ENCODE results near the gene NCOA1. TPM values are rescaled to one million over a fixed set of nuclear protein-coding genes. Genes with fewer than 3 reads are reported as not detected.

The NCOA1 gene
- polyA plus RNA-seq, 4 donors, result 13.8 to 48.5 (median 20.4) TPM

DNA sequence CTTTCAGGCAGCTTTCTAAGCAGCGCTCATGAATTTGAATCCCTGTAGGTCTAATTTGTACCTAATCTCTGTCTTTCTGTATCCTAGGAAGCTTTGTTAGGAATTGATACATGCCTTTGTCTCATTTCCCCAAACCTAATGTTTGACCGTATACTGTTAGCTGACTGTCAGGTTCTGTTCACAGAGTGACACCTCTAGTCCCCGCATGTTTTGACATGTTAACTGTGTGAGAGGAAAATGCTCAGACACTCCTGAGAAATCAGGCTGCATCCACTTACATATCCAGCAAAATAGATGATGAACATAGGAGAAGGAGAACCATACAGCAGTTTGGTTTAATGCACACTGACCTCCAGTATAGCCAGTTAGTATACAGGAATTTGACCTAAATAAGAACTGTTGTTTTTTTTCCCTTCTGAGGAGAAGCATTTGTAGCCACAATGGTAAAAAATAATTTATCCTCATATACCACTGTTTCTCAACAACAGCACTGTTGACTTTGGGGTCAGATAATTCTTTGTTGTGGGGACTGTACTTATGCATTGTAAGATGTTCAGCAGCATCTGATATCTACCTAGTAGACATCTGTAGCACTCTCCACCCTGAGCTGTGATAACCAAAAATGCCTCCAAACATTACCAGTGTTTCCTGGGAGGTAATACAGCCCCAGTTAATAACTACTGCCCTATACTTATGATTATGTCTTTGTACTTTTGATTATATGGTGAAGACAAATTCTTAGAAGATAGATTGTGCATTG, 130.9 kb downstream of the NCOA1 start:
- FAIRE-seq, result no peak
- no peaks in the 10 kb centered on the region for H3K9me3 ChIP-seq (ENCODE audit: control insufficient read depth in 2 of 2, insufficient read depth in 1 of 2, low read depth in 1 of 2, low read length in 1 of 2)
- DNase-seq, result no peak
- H3K27me3 ChIP-seq (ENCODE audit: control insufficient read depth in 3 of 3, insufficient read depth in 3 of 3, low read length in 3 of 3), result no peaks in the 10 kb centered on the region
- peak overlapping the region in 1 of 3 donors; percentile 27 for H3K27ac ChIP-seq (ENCODE audit: low read depth in 1 of 3, low read length in 2 of 3)
- peaks cover 0 to 3% (median 0%) of the 10 kb centered on the region in 3 donors for H3K4me1 ChIP-seq (ENCODE audit: control insufficient read depth in 3 of 3, insufficient read depth in 2 of 3, low read depth in 1 of 3, low read length in 2 of 3)
- peaks cover 0 to 2% (median 0%) of the 10 kb centered on the region in 3 donors for H3K36me3 ChIP-seq (ENCODE audit: control insufficient read depth in 3 of 3, insufficient read depth in 2 of 3, low read depth in 1 of 3, low read length in 3 of 3)
- 67 to 89% (median 87%) methylated on average over 3 of the region's 3 CpGs for WGBS, 3 donors
- no peak overlapping the region for H3K4me3 ChIP-seq (ENCODE audit: low read depth in 1 of 3, low read length in 3 of 3)

DNA sequence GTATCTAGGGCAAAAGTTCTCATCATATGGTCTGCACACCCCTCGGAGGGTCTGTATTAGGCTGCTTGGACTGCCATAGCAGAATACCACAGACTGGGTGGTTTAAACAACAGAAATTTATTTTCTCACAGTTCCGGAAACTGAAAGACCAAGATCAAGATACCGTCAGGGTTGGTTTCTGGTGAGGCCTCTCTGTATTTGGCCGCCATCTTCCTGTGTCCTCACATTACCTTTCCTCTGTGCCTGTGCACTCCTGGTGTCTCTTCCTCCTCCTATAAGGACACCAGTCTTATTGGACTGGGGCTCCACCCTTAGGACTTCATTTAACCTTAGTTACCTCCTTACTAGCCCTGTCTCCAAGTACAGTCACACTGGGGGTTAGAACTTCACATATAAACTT, 132.5 kb downstream of the NCOA1 start:
- FAIRE-seq (no peak), DNase-seq (no peak)
- no peak overlapping the region for H3K27ac ChIP-seq (ENCODE audit: low read depth in 1 of 3, low read length in 2 of 3)
- H3K4me3 ChIP-seq (ENCODE audit: low read depth in 1 of 3, low read length in 3 of 3), result no peak overlapping the region
- peaks cover 0 to 3% (median 0%) of the 10 kb centered on the region in 3 donors for H3K4me1 ChIP-seq (ENCODE audit: control insufficient read depth in 3 of 3, insufficient read depth in 2 of 3, low read depth in 1 of 3, low read length in 2 of 3)
- H3K9me3 ChIP-seq (ENCODE audit: control insufficient read depth in 2 of 2, insufficient read depth in 1 of 2, low read depth in 1 of 2, low read length in 1 of 2), result no peaks in the 10 kb centered on the region
- WGBS, 3 donors, result 90 to 95% (median 93%) methylated on average over 4 of the region's 4 CpGs
- peaks cover 0 to 2% (median 0%) of the 10 kb centered on the region in 3 donors for H3K36me3 ChIP-seq (ENCODE audit: control insufficient read depth in 3 of 3, insufficient read depth in 2 of 3, low read depth in 1 of 3, low read length in 3 of 3)
- no peaks in the 10 kb centered on the region for H3K27me3 ChIP-seq (ENCODE audit: control insufficient read depth in 3 of 3, insufficient read depth in 3 of 3, low read length in 3 of 3)

DNA sequence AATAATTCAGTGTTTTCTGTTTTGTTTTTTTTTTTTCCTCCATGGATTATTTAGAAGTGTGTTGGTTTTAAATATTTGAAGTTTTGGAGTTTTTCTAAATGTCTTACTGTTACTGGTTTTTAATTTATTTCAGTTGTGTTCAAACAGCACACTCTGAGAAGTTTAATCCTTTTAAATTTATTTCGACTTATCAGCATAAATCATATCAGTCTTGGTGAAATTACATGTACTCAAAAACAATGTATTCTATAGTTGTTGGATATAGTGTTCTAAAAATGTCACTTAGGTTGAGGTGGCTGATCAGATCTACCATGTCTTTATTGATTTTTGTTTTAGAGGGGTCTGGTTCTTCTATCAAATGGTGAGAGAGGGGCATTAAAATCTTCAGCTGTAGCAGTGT, 134.7 kb downstream of the NCOA1 start:
- peaks cover 0 to 3% (median 0%) of the 10 kb centered on the region in 3 donors for H3K4me1 ChIP-seq (ENCODE audit: control insufficient read depth in 3 of 3, insufficient read depth in 2 of 3, low read depth in 1 of 3, low read length in 2 of 3)
- H3K36me3 ChIP-seq (ENCODE audit: control insufficient read depth in 3 of 3, insufficient read depth in 2 of 3, low read depth in 1 of 3, low read length in 3 of 3), result peaks cover 0 to 2% (median 0%) of the 10 kb centered on the region in 3 donors
- FAIRE-seq (no peak), DNase-seq (no peak)
- H3K9me3 ChIP-seq (ENCODE audit: control insufficient read depth in 2 of 2, insufficient read depth in 1 of 2, low read depth in 1 of 2, low read length in 1 of 2), result no peaks in the 10 kb centered on the region
- no peaks in the 10 kb centered on the region for H3K27me3 ChIP-seq (ENCODE audit: control insufficient read depth in 3 of 3, insufficient read depth in 3 of 3, low read length in 3 of 3)
- 89 to 97% (median 89%) methylated on average over 1 of the region's 1 CpG for WGBS, 3 donors
- H3K27ac ChIP-seq (ENCODE audit: low read depth in 1 of 3, low read length in 2 of 3), result no peak overlapping the region
- H3K4me3 ChIP-seq (ENCODE audit: low read depth in 1 of 3, low read length in 3 of 3), result no peak overlapping the region

DNA sequence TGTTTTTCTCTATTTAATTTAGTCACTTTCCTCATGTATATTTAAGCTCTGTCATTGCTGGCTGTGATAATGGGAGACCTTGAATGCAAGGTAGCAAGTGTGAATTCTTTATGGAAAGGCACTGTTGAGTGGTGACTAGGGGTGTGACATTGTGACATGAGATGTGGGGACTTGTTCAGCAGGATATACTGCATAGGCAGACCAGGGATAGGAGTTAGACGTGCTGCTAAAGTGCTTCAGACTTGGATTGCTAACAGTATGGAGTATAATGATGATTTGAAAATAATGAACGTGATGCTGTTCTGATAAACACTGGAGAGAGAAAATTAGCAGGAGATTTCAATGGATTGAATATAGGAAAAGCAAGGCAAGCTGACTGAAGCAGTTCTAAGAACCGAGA, 135.1 kb downstream of the NCOA1 start:
- no peaks in the 10 kb centered on the region for H3K27me3 ChIP-seq (ENCODE audit: control insufficient read depth in 3 of 3, insufficient read depth in 3 of 3, low read length in 3 of 3)
- peaks cover 0 to 3% (median 0%) of the 10 kb centered on the region in 3 donors for H3K4me1 ChIP-seq (ENCODE audit: control insufficient read depth in 3 of 3, insufficient read depth in 2 of 3, low read depth in 1 of 3, low read length in 2 of 3)
- no peak overlapping the region for H3K27ac ChIP-seq (ENCODE audit: low read depth in 1 of 3, low read length in 2 of 3)
- peaks cover 0 to 2% (median 0%) of the 10 kb centered on the region in 3 donors for H3K36me3 ChIP-seq (ENCODE audit: control insufficient read depth in 3 of 3, insufficient read depth in 2 of 3, low read depth in 1 of 3, low read length in 3 of 3)
- 78 to 84% (median 80%) methylated on average over 3 of the region's 3 CpGs for WGBS, 3 donors
- no peak overlapping the region for H3K4me3 ChIP-seq (ENCODE audit: low read depth in 1 of 3, low read length in 3 of 3)
- DNase-seq (no peak), FAIRE-seq (no peak)
- no peaks in the 10 kb centered on the region for H3K9me3 ChIP-seq (ENCODE audit: control insufficient read depth in 2 of 2, insufficient read depth in 1 of 2, low read depth in 1 of 2, low read length in 1 of 2)

DNA sequence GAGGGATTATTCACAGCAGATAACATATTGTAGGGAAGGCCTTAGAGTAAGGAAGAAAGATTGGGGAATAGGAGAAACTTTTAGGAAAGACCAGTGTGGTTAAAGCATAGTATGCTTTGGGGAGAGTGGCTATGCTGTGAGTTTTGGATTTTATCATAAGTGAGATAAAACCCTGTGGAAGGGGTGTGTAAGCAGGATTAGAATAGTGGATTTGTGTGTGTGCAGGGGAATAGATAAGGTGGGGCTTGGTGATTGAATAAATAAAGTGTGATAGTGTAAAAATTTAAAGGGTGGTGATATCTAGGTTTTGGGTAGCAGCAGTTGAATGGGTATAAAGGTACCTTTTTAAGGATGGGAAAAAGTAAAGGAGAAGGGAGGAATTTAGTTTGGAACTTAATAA, 137.7 kb downstream of the NCOA1 start:
- FAIRE-seq, result no peak
- no peak for DNase-seq
- H3K36me3 ChIP-seq (ENCODE audit: control insufficient read depth in 3 of 3, insufficient read depth in 2 of 3, low read depth in 1 of 3, low read length in 3 of 3), result no peaks in the 10 kb centered on the region
- no peaks in the 10 kb centered on the region for H3K9me3 ChIP-seq (ENCODE audit: control insufficient read depth in 2 of 2, insufficient read depth in 1 of 2, low read depth in 1 of 2, low read length in 1 of 2)
- H3K27ac ChIP-seq (ENCODE audit: low read depth in 1 of 3, low read length in 2 of 3), result no peak overlapping the region
- no peaks in the 10 kb centered on the region for H3K27me3 ChIP-seq (ENCODE audit: control insufficient read depth in 3 of 3, insufficient read depth in 3 of 3, low read length in 3 of 3)
- H3K4me3 ChIP-seq (ENCODE audit: low read depth in 1 of 3, low read length in 3 of 3), result no peak overlapping the region
- no peaks in the 10 kb centered on the region for H3K4me1 ChIP-seq (ENCODE audit: control insufficient read depth in 3 of 3, insufficient read depth in 2 of 3, low read depth in 1 of 3, low read length in 2 of 3)

DNA sequence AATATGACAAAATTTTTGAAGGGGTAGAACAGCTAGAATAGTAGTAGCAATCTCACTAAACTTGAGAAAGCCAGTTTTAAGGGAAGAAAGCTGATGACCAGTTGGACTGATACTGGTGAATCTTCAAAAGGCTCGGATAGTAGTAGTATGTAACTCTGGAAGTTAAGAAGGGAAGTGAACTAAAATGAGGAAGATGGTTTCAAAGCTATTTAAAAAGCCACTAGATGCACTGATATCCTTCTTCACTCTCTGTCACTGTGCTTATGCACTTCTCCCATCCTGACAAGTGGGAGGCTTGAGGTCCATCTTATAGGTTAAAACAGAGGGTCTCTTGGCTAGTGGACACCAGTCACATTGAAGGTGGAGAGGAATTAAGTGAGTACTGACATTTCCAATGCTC, 141.1 kb downstream of the NCOA1 start:
- Histone ChIP-seq H3K4me1 (ENCODE audit: control insufficient read depth in 3 of 3, insufficient read depth in 2 of 3, low read depth in 1 of 3, low read length in 2 of 3) (no peaks in the 10 kb centered on the region), H3K27me3 (ENCODE audit: control insufficient read depth in 3 of 3, insufficient read depth in 3 of 3, low read length in 3 of 3) (no peaks in the 10 kb centered on the region), H3K36me3 (ENCODE audit: control insufficient read depth in 3 of 3, insufficient read depth in 2 of 3, low read depth in 1 of 3, low read length in 3 of 3) (no peaks in the 10 kb centered on the region), H3K9me3 (ENCODE audit: control insufficient read depth in 2 of 2, insufficient read depth in 1 of 2, low read depth in 1 of 2, low read length in 1 of 2) (no peaks in the 10 kb centered on the region), H3K4me3 (ENCODE audit: low read depth in 1 of 3, low read length in 3 of 3) (no peak overlapping the region), H3K27ac (ENCODE audit: low read depth in 1 of 3, low read length in 2 of 3) (no peak overlapping the region)
- DNase-seq, result no peak
- no peak for FAIRE-seq
- 75 to 100% (median 81%) methylated on average over 1 of the region's 1 CpG for WGBS, 3 donors

DNA sequence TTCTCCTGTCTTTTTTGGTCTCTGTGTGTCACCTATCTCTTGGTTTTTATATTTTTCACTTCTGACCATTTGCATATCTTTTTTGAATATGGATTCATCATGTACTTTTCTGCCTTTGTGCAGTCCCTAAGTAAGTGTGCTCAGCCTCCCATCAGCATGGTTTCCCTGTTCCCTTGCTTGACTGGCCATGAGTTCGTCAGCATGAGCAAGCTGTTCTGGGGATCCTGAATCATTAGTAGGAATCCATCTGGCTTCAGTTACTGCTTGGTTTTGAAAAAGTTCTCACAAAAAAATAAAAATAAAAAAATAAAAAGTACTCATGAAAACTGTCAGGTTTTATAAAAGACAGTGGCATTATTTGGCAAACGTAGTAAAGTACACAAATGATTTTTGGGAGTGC, 144.1 kb downstream of the NCOA1 start:
- Histone ChIP-seq H3K27me3 (ENCODE audit: control insufficient read depth in 3 of 3, insufficient read depth in 3 of 3, low read length in 3 of 3) (no peaks in the 10 kb centered on the region), H3K4me3 (ENCODE audit: low read depth in 1 of 3, low read length in 3 of 3) (no peak overlapping the region), H3K4me1 (ENCODE audit: control insufficient read depth in 3 of 3, insufficient read depth in 2 of 3, low read depth in 1 of 3, low read length in 2 of 3) (no peaks in the 10 kb centered on the region), H3K9me3 (ENCODE audit: control insufficient read depth in 2 of 2, insufficient read depth in 1 of 2, low read depth in 1 of 2, low read length in 1 of 2) (peaks cover 0 to 4% of the 10 kb centered on the region in 2 donors), H3K36me3 (ENCODE audit: control insufficient read depth in 3 of 3, insufficient read depth in 2 of 3, low read depth in 1 of 3, low read length in 3 of 3) (peaks cover 0 to 3% (median 0%) of the 10 kb centered on the region in 3 donors), H3K27ac (ENCODE audit: low read depth in 1 of 3, low read length in 2 of 3) (no peak overlapping the region)
- DNase-seq (no peak), FAIRE-seq (no peak)
- 78 to 90% (median 88%) methylated on average over 2 of the region's 2 CpGs for WGBS, 3 donors

DNA sequence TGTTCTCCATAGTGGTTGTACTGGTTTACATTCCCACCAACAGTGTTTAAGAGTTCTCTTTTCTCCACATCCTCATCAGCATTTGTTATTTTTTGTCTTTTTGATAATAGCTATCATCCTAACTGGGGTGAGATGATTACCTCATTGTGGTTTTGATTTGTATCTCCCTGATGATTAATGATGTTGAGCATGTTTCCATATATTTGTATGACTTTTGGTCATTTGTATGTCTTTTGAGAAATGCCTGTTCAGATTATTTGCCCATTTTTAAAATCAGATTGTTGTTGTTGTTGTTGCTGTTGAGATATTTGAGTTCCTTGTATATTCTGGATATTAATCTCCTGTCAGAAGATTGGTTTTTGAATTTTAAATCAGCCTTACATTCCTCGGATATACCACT, 147.5 kb downstream of the NCOA1 start:
- peaks cover 0 to 4% of the 10 kb centered on the region in 2 donors for H3K9me3 ChIP-seq (ENCODE audit: control insufficient read depth in 2 of 2, insufficient read depth in 1 of 2, low read depth in 1 of 2, low read length in 1 of 2)
- no peaks in the 10 kb centered on the region for H3K27me3 ChIP-seq (ENCODE audit: control insufficient read depth in 3 of 3, insufficient read depth in 3 of 3, low read length in 3 of 3)
- WGBS, 3 donors, result 89 to 94% (median 93%) methylated on average over 1 of the region's 1 CpG
- H3K36me3 ChIP-seq (ENCODE audit: control insufficient read depth in 3 of 3, insufficient read depth in 2 of 3, low read depth in 1 of 3, low read length in 3 of 3), result peaks cover 0 to 3% (median 0%) of the 10 kb centered on the region in 3 donors
- no peak overlapping the region for H3K4me3 ChIP-seq (ENCODE audit: low read depth in 1 of 3, low read length in 3 of 3)
- DNase-seq (no peak), FAIRE-seq (no peak)
- H3K4me1 ChIP-seq (ENCODE audit: control insufficient read depth in 3 of 3, insufficient read depth in 2 of 3, low read depth in 1 of 3, low read length in 2 of 3), result no peaks in the 10 kb centered on the region
- H3K27ac ChIP-seq (ENCODE audit: low read depth in 1 of 3, low read length in 2 of 3), result no peak overlapping the region

DNA sequence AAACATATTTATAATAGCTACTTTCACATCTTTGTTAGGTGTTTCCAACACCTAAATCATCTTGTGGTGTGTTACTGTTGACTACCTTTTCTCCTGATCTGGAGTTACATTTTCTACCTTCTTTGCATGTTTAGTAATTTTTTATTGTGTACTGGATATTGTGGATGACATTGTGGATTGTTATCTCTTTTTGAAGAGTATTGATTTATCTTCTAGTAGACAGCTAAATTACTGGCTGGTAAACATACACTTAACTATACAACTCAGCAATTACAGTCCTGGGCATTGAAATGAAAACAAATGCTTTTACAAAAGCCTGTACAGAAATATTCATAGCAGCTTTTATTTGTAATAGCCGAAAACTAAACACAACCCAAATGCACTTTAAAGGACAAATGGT, 151.3 kb downstream of the NCOA1 start:
- H3K27me3 ChIP-seq (ENCODE audit: control insufficient read depth in 3 of 3, insufficient read depth in 3 of 3, low read length in 3 of 3), result no peaks in the 10 kb centered on the region
- DNase-seq (no peak), FAIRE-seq (no peak)
- no peaks in the 10 kb centered on the region for H3K4me1 ChIP-seq (ENCODE audit: control insufficient read depth in 3 of 3, insufficient read depth in 2 of 3, low read depth in 1 of 3, low read length in 2 of 3)
- H3K9me3 ChIP-seq (ENCODE audit: control insufficient read depth in 2 of 2, insufficient read depth in 1 of 2, low read depth in 1 of 2, low read length in 1 of 2), result peaks cover 0 to 4% of the 10 kb centered on the region in 2 donors
- 88 to 97% (median 92%) methylated on average over 1 of the region's 1 CpG for WGBS, 3 donors
- no peak overlapping the region for H3K4me3 ChIP-seq (ENCODE audit: low read depth in 1 of 3, low read length in 3 of 3)
- H3K36me3 ChIP-seq (ENCODE audit: control insufficient read depth in 3 of 3, insufficient read depth in 2 of 3, low read depth in 1 of 3, low read length in 3 of 3), result peaks cover 0 to 3% (median 0%) of the 10 kb centered on the region in 3 donors
- H3K27ac ChIP-seq (ENCODE audit: low read depth in 1 of 3, low read length in 2 of 3), result no peak overlapping the region

Measured in small intestine (tissue), 7 donors.